Metanephros (tissue), 2 donors: ENCODE measurements around the gene KCNK6. TPM values are rescaled to one million over a fixed set of nuclear protein-coding genes. Genes with fewer than 3 reads are reported as not detected.

Source experiments
- small RNA-seq: library from RNA; depleted of rRNA; stranded (forward); fragments of <200 nt; gene quantifications from one replicate; pipeline ENCODE3, GENCODE V24; 2014; ENCODE audit warnings: low replicate concordance
- total RNA-seq: library from RNA; depleted of rRNA; stranded (reverse); fragments of >200 nt; gene quantifications from one replicate; pipeline ENCODE4 v1.2.3, GENCODE V29; 2014

The KCNK6 gene
- total RNA-seq: 2.9 TPM

GRCh38 chr19:38319421-38320258 lies at the start of gene KCNK6:
TSS of gene KCNK6 (plus strand) at chr19:38319845. CDS start at chr19:38319951, 106 bp downstream.

GRCh38 chr19:38303517-38304351 lies 15.9 kb upstream of the KCNK6 start, which contains the start of gene C19orf33:
TSS of gene C19orf33 (plus strand) at chr19:38304251. CDS start at chr19:38304262, 11 bp downstream.

GRCh38 chr19:38315657-38316476 lies 3.8 kb upstream of the KCNK6 start, which contains the start of gene YIF1B:
TSS of gene YIF1B (minus strand) at chr19:38315947. CDS start at chr19:38315917, 30 bp downstream.

GRCh38 chr19:38374332-38375097 lies 54.9 kb downstream of the KCNK6 start, which contains the start of gene PSMD8:
TSS of gene PSMD8 (plus strand) at chr19:38374571. CDS start at chr19:38374602, 31 bp downstream.

Small RNAs within 50 kb of the gene (small RNA-seq; reads per million reads assigned to genes)
- not detected for gene RF00019

Other genes with a start within 250 kb of the KCNK6 start
- gene DPF1, start 95.6 kb upstream of the KCNK6 start, total RNA-seq: 0.64 TPM
- gene PPP1R14A, start 63.5 kb upstream of the KCNK6 start, total RNA-seq: 15.4 TPM
- gene SPINT2, start 55.3 kb upstream of the KCNK6 start, total RNA-seq: 172 TPM
- 6.8 TPM for gene C19orf33, start 15.6 kb upstream of the KCNK6 start, total RNA-seq
- gene YIF1B, start 3.9 kb upstream of the KCNK6 start, total RNA-seq: 40.6 TPM
- gene CATSPERG, start 16.0 kb downstream of the KCNK6 start, total RNA-seq: 7.4 TPM
- 214 TPM for gene PSMD8, start 54.7 kb downstream of the KCNK6 start, total RNA-seq
- 0.18 TPM for gene GGN, start 68.2 kb downstream of the KCNK6 start, total RNA-seq
- 0.23 TPM for gene SPRED3, start 68.9 kb downstream of the KCNK6 start, total RNA-seq
- 13.9 TPM for gene FAM98C, start 83.2 kb downstream of the KCNK6 start, total RNA-seq
- gene RASGRP4, start 106.4 kb downstream of the KCNK6 start, total RNA-seq: 2.7 TPM
- gene RYR1, start 113.8 kb downstream of the KCNK6 start, total RNA-seq: 107 TPM